ENCODE results near the gene HARBI1. TPM values are rescaled to one million over a fixed set of nuclear protein-coding genes. Genes with fewer than 3 reads are reported as not detected.

HARBI1 gene
- total RNA-seq, 1 donor from 2014 or later: 8.1 TPM

DNA sequence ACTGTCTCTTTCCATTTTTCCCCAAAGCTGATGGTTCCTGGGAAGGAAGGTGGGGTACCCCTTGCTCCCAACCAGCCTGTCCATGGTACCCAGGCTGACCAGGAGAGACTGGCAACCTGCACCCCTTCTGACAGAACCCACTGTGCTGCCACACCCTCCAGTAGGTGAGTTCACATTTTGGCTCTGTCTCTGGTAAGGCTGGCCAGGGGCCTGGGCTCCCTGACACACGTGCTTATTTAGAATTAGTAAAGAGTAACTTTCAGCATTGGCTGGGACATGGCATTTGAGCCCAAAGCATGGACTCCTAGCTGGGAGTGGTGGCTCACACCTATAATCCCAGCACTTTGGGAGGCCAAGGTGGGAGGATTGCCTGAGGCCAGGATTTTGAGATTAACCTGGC is 48.3 kb upstream of the HARBI1 start:
- Histone ChIP-seq H3K4me1 (ENCODE audit: insufficient read depth, low read length) (peaks cover 7% of the 10 kb centered on the region), H3K27me3 (ENCODE audit: insufficient read depth, low read length) (no peaks in the 10 kb centered on the region), H3K9ac (ENCODE audit: low read length) (no peak overlapping the region), H3K27ac (ENCODE audit: low read depth, low read length) (no peak overlapping the region), H2AFZ (ENCODE audit: low read depth, low read length) (no peak overlapping the region), H3K4me2 (ENCODE audit: low read length) (no peak overlapping the region), H3K9me3 (ENCODE audit: insufficient read depth, low read depth, low read length) (no peaks in the 10 kb centered on the region), H4K20me1 (ENCODE audit: insufficient read depth, low read length) (peaks cover 8% of the 10 kb centered on the region), H3K4me3 (ENCODE audit: insufficient read depth, low read depth, low read length) (no peak overlapping the region), H3K79me2 (ENCODE audit: insufficient read depth, low read length) (no peaks in the 10 kb centered on the region), H3K36me3 (ENCODE audit: insufficient read depth, low read length) (peaks cover 35% of the 10 kb centered on the region)
- FAIRE-seq (no peak), DNase-seq (ENCODE audit: low read depth) (no peak)
- H3K9me3 Mint-ChIP-seq (ENCODE audit: unreplicated experiment): no peaks in the 10 kb centered on the region
- no peaks in the 10 kb centered on the region for H3K27me3 Mint-ChIP-seq (ENCODE audit: low read depth, unreplicated experiment)
- H3K36me3 Mint-ChIP-seq (ENCODE audit: low read depth, unreplicated experiment): peaks cover 22% of the 10 kb centered on the region
- H3K4me1 Mint-ChIP-seq (ENCODE audit: low read depth, unreplicated experiment): peaks cover 8% of the 10 kb centered on the region
- TF ChIP-seq EZH2 (IDR thresholded peaks at IDR 0.05; ENCODE audit: insufficient read depth, low read length): no peak
- TF ChIP-seq, protein P1, sequence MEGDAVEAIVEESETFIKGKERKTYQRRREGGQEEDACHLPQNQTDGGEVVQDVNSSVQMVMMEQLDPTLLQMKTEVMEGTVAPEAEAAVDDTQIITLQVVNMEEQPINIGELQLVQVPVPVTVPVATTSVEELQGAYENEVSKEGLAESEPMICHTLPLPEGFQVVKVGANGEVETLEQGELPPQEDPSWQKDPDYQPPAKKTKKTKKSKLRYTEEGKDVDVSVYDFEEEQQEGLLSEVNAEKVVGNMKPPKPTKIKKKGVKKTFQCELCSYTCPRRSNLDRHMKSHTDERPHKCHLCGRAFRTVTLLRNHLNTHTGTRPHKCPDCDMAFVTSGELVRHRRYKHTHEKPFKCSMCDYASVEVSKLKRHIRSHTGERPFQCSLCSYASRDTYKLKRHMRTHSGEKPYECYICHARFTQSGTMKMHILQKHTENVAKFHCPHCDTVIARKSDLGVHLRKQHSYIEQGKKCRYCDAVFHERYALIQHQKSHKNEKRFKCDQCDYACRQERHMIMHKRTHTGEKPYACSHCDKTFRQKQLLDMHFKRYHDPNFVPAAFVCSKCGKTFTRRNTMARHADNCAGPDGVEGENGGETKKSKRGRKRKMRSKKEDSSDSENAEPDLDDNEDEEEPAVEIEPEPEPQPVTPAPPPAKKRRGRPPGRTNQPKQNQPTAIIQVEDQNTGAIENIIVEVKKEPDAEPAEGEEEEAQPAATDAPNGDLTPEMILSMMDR (IDR thresholded peaks at IDR 0.05; ENCODE audit: insufficient read depth, low read depth, low read length): no peak
- no peak overlapping the region for H3K4me3 Mint-ChIP-seq (ENCODE audit: unreplicated experiment)
- no peak overlapping the region for H3K27ac Mint-ChIP-seq (ENCODE audit: unreplicated experiment)

DNA sequence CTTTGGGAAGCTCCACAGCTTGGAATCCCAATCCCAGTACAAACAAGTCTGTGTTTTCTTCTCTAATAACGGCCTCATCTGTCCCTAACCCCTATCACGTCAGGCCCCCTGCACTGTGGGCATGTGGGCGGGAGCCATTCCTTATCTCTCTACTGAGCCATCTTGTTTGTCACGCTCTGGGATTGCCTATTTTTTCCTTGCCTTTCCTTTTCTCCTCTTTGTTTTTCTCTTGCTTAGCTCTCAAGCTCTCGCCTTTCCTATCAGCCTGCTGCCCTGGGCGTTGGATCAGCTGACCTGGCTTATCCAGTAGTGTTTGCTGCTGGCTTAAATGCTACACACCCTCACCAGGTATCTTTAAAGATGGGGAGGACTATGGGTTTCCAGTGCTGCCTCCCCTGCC is 47.6 kb upstream of the HARBI1 start:
- FAIRE-seq: no peak
- Mint-ChIP-seq H3K9me3 (ENCODE audit: unreplicated experiment) (no peaks in the 10 kb centered on the region), H3K4me1 (ENCODE audit: low read depth, unreplicated experiment) (peaks cover 13% of the 10 kb centered on the region), H3K4me3 (ENCODE audit: unreplicated experiment) (no peak overlapping the region), H3K27ac (ENCODE audit: unreplicated experiment) (no peak overlapping the region), H3K27me3 (ENCODE audit: low read depth, unreplicated experiment) (no peaks in the 10 kb centered on the region), H3K36me3 (ENCODE audit: low read depth, unreplicated experiment) (peaks cover 19% of the 10 kb centered on the region)
- no peak overlapping the region for H3K9ac ChIP-seq (ENCODE audit: low read length)
- peaks cover 8% of the 10 kb centered on the region for H4K20me1 ChIP-seq (ENCODE audit: insufficient read depth, low read length)
- no peak overlapping the region for H3K4me2 ChIP-seq (ENCODE audit: low read length)
- no peaks in the 10 kb centered on the region for H3K79me2 ChIP-seq (ENCODE audit: insufficient read depth, low read length)
- peaks cover 7% of the 10 kb centered on the region for H3K4me1 ChIP-seq (ENCODE audit: insufficient read depth, low read length)
- TF ChIP-seq, protein P1 (IDR thresholded peaks at IDR 0.05; ENCODE audit: insufficient read depth, low read depth, low read length): no peak
- no peak for TF ChIP-seq EZH2 (IDR thresholded peaks at IDR 0.05; ENCODE audit: insufficient read depth, low read length)
- no peak overlapping the region for H3K4me3 ChIP-seq (ENCODE audit: insufficient read depth, low read depth, low read length)
- H2AFZ ChIP-seq (ENCODE audit: low read depth, low read length): no peak overlapping the region
- H3K9me3 ChIP-seq (ENCODE audit: insufficient read depth, low read depth, low read length): no peaks in the 10 kb centered on the region
- no peaks in the 10 kb centered on the region for H3K27me3 ChIP-seq (ENCODE audit: insufficient read depth, low read length)
- peak overlapping the region; percentile 9 for H3K27ac ChIP-seq (ENCODE audit: low read depth, low read length)
- no peak for DNase-seq (ENCODE audit: low read depth)
- H3K36me3 ChIP-seq (ENCODE audit: insufficient read depth, low read length): peaks cover 38% of the 10 kb centered on the region

DNA sequence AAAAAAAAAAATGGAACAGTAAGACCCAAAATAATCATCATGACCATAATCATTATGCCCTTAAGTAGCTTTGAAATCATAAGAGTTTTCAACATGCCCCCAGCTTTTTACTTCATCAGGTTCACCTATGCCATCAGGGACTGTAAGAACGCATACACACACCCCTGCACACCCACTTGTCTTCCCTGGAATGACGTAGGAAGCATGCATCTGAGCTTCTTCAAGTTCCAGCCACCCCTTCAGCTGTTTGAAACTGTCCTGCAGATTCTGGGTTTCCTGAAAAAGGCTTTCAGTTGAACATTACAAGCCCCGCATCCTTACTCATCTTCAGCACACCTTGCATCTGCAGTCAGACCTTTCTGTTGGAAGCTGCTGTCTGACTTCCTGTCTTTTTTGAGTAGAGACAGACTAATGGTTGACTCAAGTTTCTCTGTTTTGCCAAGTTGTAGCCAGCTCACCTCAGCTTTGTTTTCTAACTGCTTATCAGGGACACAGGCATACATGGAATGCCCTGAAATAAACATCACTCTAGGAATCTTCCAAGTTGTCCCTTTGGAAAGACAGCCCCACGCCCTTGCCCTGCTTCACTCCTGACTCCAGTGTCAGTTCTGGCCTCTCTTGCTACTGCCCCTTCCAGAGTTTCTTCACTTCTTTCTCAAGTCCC is 46.4 kb upstream of the HARBI1 start:
- no peak overlapping the region for H3K4me3 Mint-ChIP-seq (ENCODE audit: unreplicated experiment)
- peak overlapping the region; percentile 20 for H3K27ac Mint-ChIP-seq (ENCODE audit: unreplicated experiment)
- H3K27me3 Mint-ChIP-seq (ENCODE audit: low read depth, unreplicated experiment): no peaks in the 10 kb centered on the region
- Histone ChIP-seq H3K4me2 (ENCODE audit: low read length) (peak overlapping the region; percentile 8), H3K27ac (ENCODE audit: low read depth, low read length) (no peak overlapping the region), H4K20me1 (ENCODE audit: insufficient read depth, low read length) (peaks cover 8% of the 10 kb centered on the region), H3K79me2 (ENCODE audit: insufficient read depth, low read length) (no peaks in the 10 kb centered on the region), H2AFZ (ENCODE audit: low read depth, low read length) (no peak overlapping the region), H3K4me1 (ENCODE audit: insufficient read depth, low read length) (peaks cover 7% of the 10 kb centered on the region), H3K9me3 (ENCODE audit: insufficient read depth, low read depth, low read length) (no peaks in the 10 kb centered on the region), H3K4me3 (ENCODE audit: insufficient read depth, low read depth, low read length) (no peak overlapping the region), H3K36me3 (ENCODE audit: insufficient read depth, low read length) (peaks cover 35% of the 10 kb centered on the region), H3K27me3 (ENCODE audit: insufficient read depth, low read length) (no peaks in the 10 kb centered on the region), H3K9ac (ENCODE audit: low read length) (no peak overlapping the region)
- H3K9me3 Mint-ChIP-seq (ENCODE audit: unreplicated experiment): no peaks in the 10 kb centered on the region
- peaks cover 12% of the 10 kb centered on the region for H3K36me3 Mint-ChIP-seq (ENCODE audit: low read depth, unreplicated experiment)
- no peak for DNase-seq (ENCODE audit: low read depth)
- TF ChIP-seq, protein P1 (IDR thresholded peaks at IDR 0.05; ENCODE audit: insufficient read depth, low read depth, low read length): no peak
- TF ChIP-seq EZH2 (IDR thresholded peaks at IDR 0.05; ENCODE audit: insufficient read depth, low read length): no peak
- peaks cover 22% of the 10 kb centered on the region for H3K4me1 Mint-ChIP-seq (ENCODE audit: low read depth, unreplicated experiment)
- FAIRE-seq: no peak
